Measurements from ENCODE around the gene CNTNAP2. TPM values are rescaled to one million over a fixed set of nuclear protein-coding genes. Genes with fewer than 3 reads are reported as not detected.

CNTNAP2 gene
- total and polyA plus RNA-seq, 2 of the 4 experiments (the other 2 are of a cell fraction), result not detected

DNA sequence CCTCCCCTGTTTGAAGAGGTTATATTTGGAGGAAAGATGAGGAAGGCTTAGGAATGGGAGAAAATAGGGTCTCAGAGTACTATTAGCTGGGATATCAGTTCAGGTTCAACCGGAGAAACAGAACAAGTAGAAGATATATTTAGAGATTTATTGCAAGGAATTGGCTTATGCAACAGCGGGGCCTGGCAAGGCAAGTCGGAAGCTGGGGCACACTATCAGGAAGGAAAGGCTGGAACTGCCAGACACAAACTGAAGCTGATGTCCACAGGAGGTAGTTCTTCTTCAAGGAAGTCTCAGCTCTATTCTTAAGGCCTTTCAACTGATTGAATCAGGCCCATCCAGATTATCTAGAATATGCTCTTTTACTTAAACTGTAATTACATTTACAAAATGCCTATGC lies 1534.4 kb downstream of the CNTNAP2 start:
- Histone ChIP-seq H3K14ac (replicated peaks; ENCODE audit: low read depth, low read length) (no peak overlapping the region), H3K9me3 (ENCODE audit: control insufficient read depth, insufficient read depth, low read length) (peaks cover 2% of the 10 kb centered on the region), H2BK5ac (ENCODE audit: low read depth, low read length, poor library complexity, severe bottlenecking) (no peak overlapping the region), H3K56ac (ENCODE audit: extremely low read depth, insufficient read depth, low read length) (no peak overlapping the region), H3K9ac (ENCODE audit: low read depth, low read length) (no peak overlapping the region), H3K36me3 (ENCODE audit: control insufficient read depth, insufficient read depth, low read length) (no peaks in the 10 kb centered on the region), H2AK9ac (replicated peaks; ENCODE audit: low read depth, low read length, poor library complexity) (no peak overlapping the region), H2BK120ac (ENCODE audit: low read depth, low read length) (no peak overlapping the region), H3K27me3 (ENCODE audit: control insufficient read depth, insufficient read depth, low read length) (no peaks in the 10 kb centered on the region), H3K4ac (ENCODE audit: low read depth, low read length) (no peak overlapping the region), H4K20me1 (ENCODE audit: insufficient read depth, low read length) (no peaks in the 10 kb centered on the region), H3K4me3 (ENCODE audit: insufficient read depth, low read depth, low read length) (no peak overlapping the region), H2AK5ac (ENCODE audit: low read depth, low read length) (no peak overlapping the region), H2BK20ac (ENCODE audit: low read depth, low read length) (no peak overlapping the region), H3K18ac (ENCODE audit: low read depth, low read length) (no peak overlapping the region), H3K9me1 (ENCODE audit: insufficient read depth, low read length) (no peaks in the 10 kb centered on the region), H2AFZ (replicated peaks; ENCODE audit: low read length, poor library complexity) (no peak overlapping the region), H3K27ac (ENCODE audit: insufficient read depth, low read length) (no peak overlapping the region), H3K4me2 (ENCODE audit: low read depth, low read length) (no peak overlapping the region), H4K5ac (ENCODE audit: low read depth, low read length) (no peak overlapping the region), H4K91ac (ENCODE audit: insufficient read depth, low read depth, low read length) (no peak overlapping the region), H4K8ac (ENCODE audit: low read depth in 2 of 2, low read length in 2 of 2) (no peak overlapping the region), H3K79me1 (ENCODE audit: low read depth in 1 of 2, low read length in 2 of 2) (no peaks in the 10 kb centered on the region), H3K4me1 (ENCODE audit: control insufficient read depth, insufficient read depth, low read length) (no peaks in the 10 kb centered on the region), H2BK15ac (ENCODE audit: low read depth, low read length) (no peak overlapping the region), H3K23ac (ENCODE audit: low read depth, low read length) (no peak overlapping the region)
- dilution Hi-C loops (cut with HindIII; ENCODE audit: low sequenced_read_pairs, unreplicated experiment), result no loop called here
- no peak for TF ChIP-seq MAZ (IDR thresholded peaks at IDR 0.05; ENCODE audit: borderline replicate concordance, low read depth, low read length)
- no peak for TF ChIP-seq CEBPB (IDR thresholded peaks at IDR 0.05; ENCODE audit: low read depth, low read length)
- TF ChIP-seq SMC3 (IDR thresholded peaks at IDR 0.05; ENCODE audit: low read depth, low read length), result no peak
- TF ChIP-seq, protein P1, sequence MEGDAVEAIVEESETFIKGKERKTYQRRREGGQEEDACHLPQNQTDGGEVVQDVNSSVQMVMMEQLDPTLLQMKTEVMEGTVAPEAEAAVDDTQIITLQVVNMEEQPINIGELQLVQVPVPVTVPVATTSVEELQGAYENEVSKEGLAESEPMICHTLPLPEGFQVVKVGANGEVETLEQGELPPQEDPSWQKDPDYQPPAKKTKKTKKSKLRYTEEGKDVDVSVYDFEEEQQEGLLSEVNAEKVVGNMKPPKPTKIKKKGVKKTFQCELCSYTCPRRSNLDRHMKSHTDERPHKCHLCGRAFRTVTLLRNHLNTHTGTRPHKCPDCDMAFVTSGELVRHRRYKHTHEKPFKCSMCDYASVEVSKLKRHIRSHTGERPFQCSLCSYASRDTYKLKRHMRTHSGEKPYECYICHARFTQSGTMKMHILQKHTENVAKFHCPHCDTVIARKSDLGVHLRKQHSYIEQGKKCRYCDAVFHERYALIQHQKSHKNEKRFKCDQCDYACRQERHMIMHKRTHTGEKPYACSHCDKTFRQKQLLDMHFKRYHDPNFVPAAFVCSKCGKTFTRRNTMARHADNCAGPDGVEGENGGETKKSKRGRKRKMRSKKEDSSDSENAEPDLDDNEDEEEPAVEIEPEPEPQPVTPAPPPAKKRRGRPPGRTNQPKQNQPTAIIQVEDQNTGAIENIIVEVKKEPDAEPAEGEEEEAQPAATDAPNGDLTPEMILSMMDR (conservative IDR thresholded peaks at IDR 0.05; ENCODE audit: low read depth, low read length), result no peak
- no peak for TF ChIP-seq POLR2A (IDR thresholded peaks at IDR 0.05; ENCODE audit: low read depth, low read length)
- TF ChIP-seq, protein P2, sequence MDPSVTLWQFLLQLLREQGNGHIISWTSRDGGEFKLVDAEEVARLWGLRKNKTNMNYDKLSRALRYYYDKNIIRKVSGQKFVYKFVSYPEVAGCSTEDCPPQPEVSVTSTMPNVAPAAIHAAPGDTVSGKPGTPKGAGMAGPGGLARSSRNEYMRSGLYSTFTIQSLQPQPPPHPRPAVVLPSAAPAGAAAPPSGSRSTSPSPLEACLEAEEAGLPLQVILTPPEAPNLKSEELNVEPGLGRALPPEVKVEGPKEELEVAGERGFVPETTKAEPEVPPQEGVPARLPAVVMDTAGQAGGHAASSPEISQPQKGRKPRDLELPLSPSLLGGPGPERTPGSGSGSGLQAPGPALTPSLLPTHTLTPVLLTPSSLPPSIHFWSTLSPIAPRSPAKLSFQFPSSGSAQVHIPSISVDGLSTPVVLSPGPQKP (IDR thresholded peaks at IDR 0.05; ENCODE audit: borderline replicate concordance, low read depth, low read length), result no peak
- no peak for TF ChIP-seq MXI1 (IDR thresholded peaks at IDR 0.05; ENCODE audit: borderline replicate concordance, low read depth, low read length)
- no peak for TF ChIP-seq FOS (IDR thresholded peaks at IDR 0.05; ENCODE audit: low read depth, low read length)
- TF ChIP-seq, protein P3, sequence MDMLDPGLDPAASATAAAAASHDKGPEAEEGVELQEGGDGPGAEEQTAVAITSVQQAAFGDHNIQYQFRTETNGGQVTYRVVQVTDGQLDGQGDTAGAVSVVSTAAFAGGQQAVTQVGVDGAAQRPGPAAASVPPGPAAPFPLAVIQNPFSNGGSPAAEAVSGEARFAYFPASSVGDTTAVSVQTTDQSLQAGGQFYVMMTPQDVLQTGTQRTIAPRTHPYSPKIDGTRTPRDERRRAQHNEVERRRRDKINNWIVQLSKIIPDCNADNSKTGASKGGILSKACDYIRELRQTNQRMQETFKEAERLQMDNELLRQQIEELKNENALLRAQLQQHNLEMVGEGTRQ (IDR thresholded peaks at IDR 0.05; ENCODE audit: low read depth, low read length), result no peak
- no peak for TF ChIP-seq NFE2L2 (IDR thresholded peaks at IDR 0.05; ENCODE audit: low read depth, low read length)
- no peak for TF ChIP-seq CHD1 (IDR thresholded peaks at IDR 0.05; ENCODE audit: low read depth, low read length)
- TF ChIP-seq RAD21 (IDR thresholded peaks at IDR 0.05; ENCODE audit: low read length), result no peak
- no peak for TF ChIP-seq RCOR1 (IDR thresholded peaks at IDR 0.05; ENCODE audit: insufficient replicate concordance, low read length)
- 64% methylated on average over 2 of the region's 3 CpGs; no CpG with 5 or more reads in 1 of the 2 experiments for WGBS, 2 experiments (ENCODE audit: extremely low coverage in 2 of 2, insufficient read length in 1 of 2)
- in situ Hi-C loops (cut with MboI; ENCODE audit: low sequenced_read_pairs), result no loop called here
- ATAC-seq (ENCODE audit: low read depth), result no peak
- DNase-seq, result no peak
- BruUV-seq (replicated peaks), result no TSS peak
- intact Hi-C loops (cut with micrococcal nuclease), result no loop called here
- ChIA-PET POLR2A (ENCODE audit: unreplicated experiment) (no interaction called here), CTCF (no interaction called here)
